K562 (cell line): ENCODE data around the gene DNPEP. TPM values are rescaled to one million over a fixed set of nuclear protein-coding genes. Genes with fewer than 3 reads are reported as not detected.

Experiments used
- ATAC-seq: fragments of 200-7000 bp; cut with Tn5 transposase; 3 replicates; pipeline ENCODE4 v1.9.1; 2020; ENCODE audit warnings: moderate library complexity
- BruUV-seq: library from RNA; stranded (reverse); fragments of 400-500 nt; replicated peaks from 2 replicates; lab custom pipeline; 2021; lab: Mats Ljungman, UMichigan
- CTCF ChIA-PET: fragments of 300-600 bp; formaldehyde crosslinking; extraction: SDS; loops from one replicate; lab custom pipeline; 2021; ENCODE audit warnings: low intra/inter-chr PET ratio; lab: Yijun Ruan, JAX
- POLR2A ChIA-PET: fragments of 300-600, 350-650 bp; sonication (Branson Sonifier 250); formaldehyde crosslinking; extraction: SDS; loops from one replicate; lab custom pipeline; 2021; ENCODE audit warnings: antibody characterized with exemption, inconsistent platforms; lab: Yijun Ruan, JAX
- DNase-seq, 4 experiments: peaks; one replicate each; pipeline versions ENCODE4 v3.0.0 to v3.0.0-alpha.2; 2011 to 2018; ENCODE audit warnings: low spot score in 3 of 4, mixed read lengths in 3 of 4; ENCODE audit errors: extremely low read depth in 1 of 4
- FAIRE-seq: peaks from 2 replicates; lab custom pipeline; 2011; peaks lifted over from hg19 to GRCh38; lab: Jason Lieb, UNC
- H2AFZ ChIP-seq: 2 replicates; pipeline ENCODE4 v1.6.0; 2011; ENCODE audit warnings: low read depth, low read length, control low read depth, inconsistent platforms
- H3K27ac ChIP-seq: fragments of 200-600 bp; 3 replicates; pipeline ENCODE4 v1.8.0; 2011; ENCODE audit warnings: low read depth, mild to moderate bottlenecking, control low read depth, inconsistent platforms, low read length, moderate library complexity, mixed read lengths; ENCODE audit errors: extremely low read depth
- H3K27me3 ChIP-seq, 2 experiments: fragments of 300-600 bp in 1 of 2; 2 replicates in 1 of 2; 3 replicates in 1 of 2; pipeline versions ENCODE4 v1.6.0 to v1.8.0; 2011; ENCODE audit warnings: inconsistent platforms in 2 of 2, low read length in 2 of 2, mild to moderate bottlenecking in 1 of 2, mixed read lengths in 1 of 2, moderate library complexity in 1 of 2; ENCODE audit not compliant: control insufficient read depth in 2 of 2, insufficient read depth in 2 of 2
- H3K36me3 ChIP-seq: fragments of 300-600 bp; 3 replicates; pipeline ENCODE4 v1.8.0; 2011; ENCODE audit warnings: mild to moderate bottlenecking, low read length, inconsistent platforms; ENCODE audit not compliant: control insufficient read depth, insufficient read depth
- H3K4me1 ChIP-seq, 2 experiments: fragments of 200-600 bp in 1 of 2; replicated peaks in 1 of 2; 2 replicates in 1 of 2; 3 replicates in 1 of 2; pipeline versions ENCODE4 v1.5.1 to v1.8.0; 2011; ENCODE audit warnings: inconsistent platforms in 2 of 2, low read length in 2 of 2, mild to moderate bottlenecking in 1 of 2, mixed read lengths in 1 of 2, moderate library complexity in 1 of 2; ENCODE audit not compliant: control insufficient read depth in 2 of 2, insufficient read depth in 2 of 2
- H3K4me2 ChIP-seq: 2 replicates; pipeline ENCODE4 v1.6.1; 2011; ENCODE audit warnings: low read length, control low read depth, inconsistent platforms, mixed read lengths; ENCODE audit not compliant: insufficient read depth
- H3K4me3 ChIP-seq: fragments of 200-600 bp; sonication (generic), shearing (Covaris generic); 2 replicates; pipeline ENCODE4 v1.5.1; 2016; ENCODE audit warnings: control low read depth, inconsistent platforms
- H3K79me2 ChIP-seq: fragments of 200-600 bp; 3 replicates; pipeline ENCODE4 v1.8.0; 2011; ENCODE audit warnings: low read length, inconsistent platforms; ENCODE audit not compliant: control insufficient read depth, insufficient read depth
- H3K9ac ChIP-seq, 2 experiments: 2 replicates each; pipeline versions ENCODE4 v1.6.0 to v1.6.1; 2011; ENCODE audit warnings: low read depth in 2 of 2, low read length in 2 of 2, control low read depth in 1 of 2, inconsistent platforms in 1 of 2, mild to moderate bottlenecking in 1 of 2, mixed read lengths in 1 of 2; ENCODE audit not compliant: insufficient read depth in 1 of 2
- H3K9me1 ChIP-seq: one replicate; pipeline ENCODE4 v1.6.0; 2011; ENCODE audit warnings: inconsistent platforms, mild to moderate bottlenecking, low read length, moderate library complexity; ENCODE audit not compliant: control insufficient read depth, insufficient read depth
- H3K9me3 ChIP-seq: replicated peaks from 2 replicates; pipeline ENCODE4 v1.5.1; 2011; ENCODE audit warnings: low read depth, low read length, inconsistent platforms; ENCODE audit not compliant: control insufficient read depth, insufficient read depth
- H4K20me1 ChIP-seq: replicated peaks from 2 replicates; pipeline ENCODE4 v1.6.1; 2011; ENCODE audit warnings: low read length, inconsistent platforms, mixed read lengths; ENCODE audit not compliant: control insufficient read depth, insufficient read depth
- CREM ChIP-seq: IDR thresholded peaks from 2 replicates; pipeline ENCODE4 v1.6.1; 2014; ENCODE audit warnings: antibody characterized with exemption, low read depth
- CTBP1 ChIP-seq: fragments of 450-650 bp; IDR thresholded peaks from 2 replicates; pipeline ENCODE4 v1.6.1; 2016; ENCODE audit warnings: borderline replicate concordance
- EHMT2 ChIP-seq: fragments of 450-650 bp; IDR thresholded peaks from 2 replicates; pipeline ENCODE4 v1.6.1; 2018; ENCODE audit warnings: antibody characterized with exemption
- EZH2 ChIP-seq: IDR thresholded peaks from 2 replicates; pipeline ENCODE4 v1.6.1; 2012; ENCODE audit warnings: low read depth, mild to moderate bottlenecking, inconsistent platforms, low read length, borderline replicate concordance
- NEUROD1 ChIP-seq: fragments of 150-350 bp; IDR thresholded peaks from 2 replicates; pipeline ENCODE4 v1.6.1; 2014; ENCODE audit warnings: borderline replicate concordance, low read length, low read depth; ENCODE audit not compliant: partially characterized antibody
- NUFIP1 ChIP-seq: fragments of 450-650 bp; IDR thresholded peaks from 2 replicates; pipeline ENCODE4 v1.6.1; 2018; ENCODE audit not compliant: partially characterized antibody
- PATZ1 ChIP-seq: fragments of 250-450 bp; sonication (Bioruptor Pico); IDR thresholded peaks from 2 replicates; pipeline ENCODE4 v1.5.0; 2020; ENCODE audit warnings: mild to moderate bottlenecking, borderline replicate concordance
- PRMT5 ChIP-seq: sonication (generic); formaldehyde crosslinking; IDR thresholded peaks from 2 replicates; pipeline ENCODE4 v1.5.0; 2020; ENCODE audit warnings: missing genetic modification reagents
- RBM14 ChIP-seq: fragments of 200-400 bp; formaldehyde crosslinking; IDR thresholded peaks from 2 replicates; pipeline ENCODE4 v1.6.1; 2018; ENCODE audit warnings: low read depth, mild to moderate bottlenecking, low read length, moderate library complexity, borderline replicate concordance; ENCODE audit not compliant: insufficient read depth
- SMAD1 ChIP-seq: fragments of 150-350 bp; IDR thresholded peaks from 2 replicates; pipeline ENCODE4 v1.6.1; 2014; ENCODE audit warnings: low read length, low read depth; ENCODE audit not compliant: partially characterized antibody
- SP2 ChIP-seq: IDR thresholded peaks from 2 replicates; pipeline ENCODE4 v1.6.1; 2011; ENCODE audit warnings: mild to moderate bottlenecking, low read depth, low read length, moderate library complexity; ENCODE audit not compliant: poor library complexity, severe bottlenecking; ENCODE audit errors: extremely low read depth
- USF2 ChIP-seq: sonication (generic); formaldehyde crosslinking; IDR thresholded peaks from 2 replicates; pipeline ENCODE4 v1.5.0; 2020; ENCODE audit warnings: missing genetic modification reagents
- ZNF124 ChIP-seq: sonication (generic); formaldehyde crosslinking; IDR thresholded peaks from 2 replicates; pipeline ENCODE4 v1.8.1; 2022; ENCODE audit warnings: missing genetic modification reagents
- ZNF133 ChIP-seq: fragments of 250-450 bp; sonication (Bioruptor Pico); IDR thresholded peaks from 2 replicates; pipeline ENCODE4 v1.4.0; 2020; ENCODE audit warnings: mild to moderate bottlenecking
- ZNF224 ChIP-seq: sonication (generic); formaldehyde crosslinking; IDR thresholded peaks from 2 replicates; pipeline ENCODE4 v1.8.0; 2022; ENCODE audit warnings: mild to moderate bottlenecking, missing genetic modification reagents
- ZNF232 ChIP-seq: sonication (generic); formaldehyde crosslinking; IDR thresholded peaks from 2 replicates; pipeline ENCODE4 v1.8.0; 2022; ENCODE audit warnings: mild to moderate bottlenecking, missing genetic modification reagents
- ZSCAN29 ChIP-seq: fragments of 450-650 bp; IDR thresholded peaks from 2 replicates; pipeline ENCODE4 v1.6.1; 2017
- WGBS: fragments of 100-300 bp; shearing (Covaris generic); methylation state at CpG from one replicate; pipeline ENCODE4 v1.1.6; 2016; ENCODE audit warnings: low coverage, mixed read lengths; ENCODE audit not compliant: insufficient coverage; ENCODE audit errors: missing lambda C conversion rate; 5-methylcytosine and 5-hydroxymethylcytosine counted together
- in situ Hi-C: fragments of 300-500 bp; cut with MboI; formaldehyde crosslinking; loops from 4 replicates; pipeline ENCODE4 v1.15.0; 2018; ENCODE audit warnings: inconsistent platforms, mixed read lengths
- intact Hi-C: fragments of 100-400 bp; cut with micrococcal nuclease; formaldehyde crosslinking; loops from 2 replicates; pipeline ENCODE4 v1.14.2; 2022
- polyA plus RNA-seq, 8 experiments: library from polyadenylated mRNA; depleted of rRNA in 4 of 8; stranded (reverse) in 5 of 8; unstranded in 3 of 8; fragments of >200 nt; fragmentation: Nextera tagmentation in 2 of 8; fragmentation: Illumina TruSeq in 1 of 8; extraction: Ambion mirVana in 2 of 8; extraction: Trizol in 1 of 8; gene quantifications; 2 replicates each; pipeline versions ENCODE4 v1.2.1 to v1.2.3, GENCODE V29; 2011 to 2014; ENCODE audit warnings: inconsistent platforms in 1 of 8, missing spikeins in 1 of 8
- total RNA-seq, 7 experiments: library from RNA; depleted of rRNA in 6 of 7; stranded (reverse); fragments of >200 nt in 6 of 7; fragmentation: Illumina TruSeq in 2 of 7; extraction: Trizol in 2 of 7; gene quantifications; 2 replicates each; pipeline versions ENCODE4 v1.2.1 to v1.2.3, GENCODE V29; 2011 to 2021; ENCODE audit warnings: low replicate concordance in 1 of 7
- TF ChIP-seq, protein P1 (sequence below): fragments of 250-450 bp; sonication (Bioruptor Pico); IDR thresholded peaks from 2 replicates; pipeline ENCODE4 v1.4.0; 2020; ENCODE audit warnings: mild to moderate bottlenecking, moderate library complexity, borderline replicate concordance

Gene DNPEP
- total and polyA plus RNA-seq, 9 of the 15 experiments (the other 6 are each of a cell fraction or from before 2014, with no cell fraction given) = 34.6 to 71.4 (median 45.5) TPM

GRCh38 chr2:219331560-219332213 is 56.0 kb downstream of the DNPEP start:
- ChIA-PET POLR2A (no interaction called here), CTCF (no interaction called here)
- TF ChIP-seq PATZ1 (CRISPR knock-in tag) (no peak), ZNF133 (no peak), SMAD1 (no peak), ZNF232 (CRISPR knock-in tag) (peak; percentile 86; the same call in 1 of the 2 replicates), NEUROD1 (no peak), ZNF224 (0 out of 2 replicates have a peak, but pooled peaks have one; percentile 58), RBM14 (no peak), SP2 (no peak), USF2 (CRISPR knock-in tag) (0 out of 2 replicates have a peak, but pooled peaks have one; percentile 16), CTBP1 (no peak), CREM (peak; percentile 48; the same call in 1 of the 2 replicates), ZSCAN29 (no peak), EHMT2 (peak; percentile 95), NUFIP1 (no peak), PRMT5 (CRISPR knock-in tag) (peak; percentile 87), ZNF124 (no peak), EZH2 (no peak)
- TF ChIP-seq, protein P1, sequence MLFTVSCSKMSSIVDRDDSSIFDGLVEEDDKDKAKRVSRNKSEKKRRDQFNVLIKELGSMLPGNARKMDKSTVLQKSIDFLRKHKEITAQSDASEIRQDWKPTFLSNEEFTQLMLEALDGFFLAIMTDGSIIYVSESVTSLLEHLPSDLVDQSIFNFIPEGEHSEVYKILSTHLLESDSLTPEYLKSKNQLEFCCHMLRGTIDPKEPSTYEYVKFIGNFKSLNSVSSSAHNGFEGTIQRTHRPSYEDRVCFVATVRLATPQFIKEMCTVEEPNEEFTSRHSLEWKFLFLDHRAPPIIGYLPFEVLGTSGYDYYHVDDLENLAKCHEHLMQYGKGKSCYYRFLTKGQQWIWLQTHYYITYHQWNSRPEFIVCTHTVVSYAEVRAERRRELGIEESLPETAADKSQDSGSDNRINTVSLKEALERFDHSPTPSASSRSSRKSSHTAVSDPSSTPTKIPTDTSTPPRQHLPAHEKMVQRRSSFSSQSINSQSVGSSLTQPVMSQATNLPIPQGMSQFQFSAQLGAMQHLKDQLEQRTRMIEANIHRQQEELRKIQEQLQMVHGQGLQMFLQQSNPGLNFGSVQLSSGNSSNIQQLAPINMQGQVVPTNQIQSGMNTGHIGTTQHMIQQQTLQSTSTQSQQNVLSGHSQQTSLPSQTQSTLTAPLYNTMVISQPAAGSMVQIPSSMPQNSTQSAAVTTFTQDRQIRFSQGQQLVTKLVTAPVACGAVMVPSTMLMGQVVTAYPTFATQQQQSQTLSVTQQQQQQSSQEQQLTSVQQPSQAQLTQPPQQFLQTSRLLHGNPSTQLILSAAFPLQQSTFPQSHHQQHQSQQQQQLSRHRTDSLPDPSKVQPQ (CRISPR knock-in tag) = no peak

More at GRCh38 chr2:219331560-219332213, 56.0 kb downstream of the DNPEP start:
- Histone ChIP-seq H3K4me3 (no peak overlapping the region), H3K79me2 (no peaks in the 10 kb centered on the region), H3K4me1 (peaks cover 0 to 13% of the 10 kb centered on the region in 2 experiments; a peak in 1 of 5 replicates), H3K4me2 (no peak overlapping the region), H4K20me1 (no peaks in the 10 kb centered on the region), H2AFZ (no peak overlapping the region), H3K9me3 (no peaks in the 10 kb centered on the region), H3K9ac (no peak overlapping the region), H3K9me1 (no peaks in the 10 kb centered on the region), H3K27me3 (peaks cover 0 to 22% of the 10 kb centered on the region in 2 experiments; a peak in 2 of 5 replicates), H3K36me3 (no peaks in the 10 kb centered on the region), H3K27ac (no peak overlapping the region)
- in situ Hi-C loops (no loop called here), intact Hi-C loops (no loop called here)
- ATAC-seq (peak; percentile 94), DNase-seq (peak; percentile 58 to 76 (median 67)), FAIRE-seq (no peak)
- 25% methylated on average over 10 of the region's 39 CpGs for WGBS
- BruUV-seq = no TSS peak
